ENCODE results near the gene ITGB3BP. TPM values are rescaled to one million over a fixed set of nuclear protein-coding genes. Genes with fewer than 3 reads are reported as not detected.

ITGB3BP gene
- polyA plus RNA-seq, 1 experiment: 5.5 TPM

DNA sequence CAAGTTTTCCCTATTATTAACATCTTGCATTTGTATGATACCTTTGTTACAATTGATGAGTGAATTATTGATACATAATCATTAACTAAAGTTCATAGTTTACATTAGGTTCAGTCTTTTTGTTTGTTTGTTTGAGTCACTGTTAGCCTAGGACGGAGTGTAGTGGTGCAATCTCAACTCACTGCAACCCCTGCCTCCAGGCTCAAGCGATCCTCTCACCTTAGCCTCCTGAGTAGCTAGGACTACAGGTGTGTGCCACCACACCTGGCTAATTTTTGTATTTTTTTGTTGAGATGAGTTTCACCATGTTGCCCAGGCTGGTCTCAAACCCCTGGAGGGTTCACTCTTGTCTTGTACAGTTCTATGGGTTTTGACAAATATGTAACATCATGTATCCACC, 36.3 kb upstream of the ITGB3BP start:
- no peak for DNase-seq (ENCODE audit: low read depth)
- CTCF ChIA-PET: no interaction called here
- POLR2A ChIA-PET: no interaction called here
- TF ChIP-seq, protein P1, sequence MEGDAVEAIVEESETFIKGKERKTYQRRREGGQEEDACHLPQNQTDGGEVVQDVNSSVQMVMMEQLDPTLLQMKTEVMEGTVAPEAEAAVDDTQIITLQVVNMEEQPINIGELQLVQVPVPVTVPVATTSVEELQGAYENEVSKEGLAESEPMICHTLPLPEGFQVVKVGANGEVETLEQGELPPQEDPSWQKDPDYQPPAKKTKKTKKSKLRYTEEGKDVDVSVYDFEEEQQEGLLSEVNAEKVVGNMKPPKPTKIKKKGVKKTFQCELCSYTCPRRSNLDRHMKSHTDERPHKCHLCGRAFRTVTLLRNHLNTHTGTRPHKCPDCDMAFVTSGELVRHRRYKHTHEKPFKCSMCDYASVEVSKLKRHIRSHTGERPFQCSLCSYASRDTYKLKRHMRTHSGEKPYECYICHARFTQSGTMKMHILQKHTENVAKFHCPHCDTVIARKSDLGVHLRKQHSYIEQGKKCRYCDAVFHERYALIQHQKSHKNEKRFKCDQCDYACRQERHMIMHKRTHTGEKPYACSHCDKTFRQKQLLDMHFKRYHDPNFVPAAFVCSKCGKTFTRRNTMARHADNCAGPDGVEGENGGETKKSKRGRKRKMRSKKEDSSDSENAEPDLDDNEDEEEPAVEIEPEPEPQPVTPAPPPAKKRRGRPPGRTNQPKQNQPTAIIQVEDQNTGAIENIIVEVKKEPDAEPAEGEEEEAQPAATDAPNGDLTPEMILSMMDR (IDR thresholded peaks at IDR 0.05; ENCODE audit: insufficient read depth, low read depth, low read length): no peak
- Histone ChIP-seq H3K36me3 (ENCODE audit: control insufficient read depth, insufficient read depth, low read length) (no peaks in the 10 kb centered on the region), H3K27me3 (ENCODE audit: control insufficient read depth, insufficient read depth, low read length) (no peaks in the 10 kb centered on the region), H3K4me3 (ENCODE audit: low read depth, low read length) (no peak overlapping the region)

DNA sequence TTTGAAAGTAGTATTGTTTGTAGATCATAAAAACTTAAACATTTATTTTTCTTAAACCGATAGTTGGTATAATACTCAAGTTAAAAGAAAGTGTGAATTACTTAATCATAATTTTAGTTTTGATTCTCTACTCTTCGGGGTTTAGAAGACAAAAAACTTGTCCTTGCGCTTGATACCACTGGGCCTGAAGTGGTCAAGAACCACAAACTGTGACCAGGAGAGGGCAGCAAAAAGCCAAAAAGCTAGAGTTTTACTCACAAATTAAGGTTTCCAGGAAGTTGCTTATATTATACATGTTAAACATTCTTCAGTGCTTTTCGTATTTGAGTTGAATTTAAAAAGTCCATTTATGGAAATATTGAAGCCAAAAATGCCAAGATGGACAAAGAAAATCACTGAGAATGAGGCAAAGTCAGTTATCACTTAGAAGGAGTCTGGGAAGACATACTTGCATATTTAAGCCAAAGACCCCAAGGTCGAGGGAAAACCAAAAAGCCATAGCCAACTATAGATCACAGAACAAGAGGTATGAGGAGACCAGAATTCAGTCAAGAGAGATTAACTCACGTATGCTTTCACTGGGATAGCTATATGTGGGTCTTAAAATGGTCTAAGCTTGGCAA, 34.5 kb upstream of the ITGB3BP start:
- no peak overlapping the region for H3K4me3 ChIP-seq (ENCODE audit: low read depth, low read length)
- DNase-seq (ENCODE audit: low read depth): no peak
- POLR2A ChIA-PET: no interaction called here
- no peaks in the 10 kb centered on the region for H3K36me3 ChIP-seq (ENCODE audit: control insufficient read depth, insufficient read depth, low read length)
- TF ChIP-seq, protein P1 (IDR thresholded peaks at IDR 0.05; ENCODE audit: insufficient read depth, low read depth, low read length): peak; percentile 69
- no peaks in the 10 kb centered on the region for H3K27me3 ChIP-seq (ENCODE audit: control insufficient read depth, insufficient read depth, low read length)
- CTCF ChIA-PET: interaction anchor here (0.5 to 2.3 kb wide), 13 partner anchors 11 to 1018 kb away, joined by 3 to 9 read pairs (median 3); no protein-coding TSS in a partner anchor

DNA sequence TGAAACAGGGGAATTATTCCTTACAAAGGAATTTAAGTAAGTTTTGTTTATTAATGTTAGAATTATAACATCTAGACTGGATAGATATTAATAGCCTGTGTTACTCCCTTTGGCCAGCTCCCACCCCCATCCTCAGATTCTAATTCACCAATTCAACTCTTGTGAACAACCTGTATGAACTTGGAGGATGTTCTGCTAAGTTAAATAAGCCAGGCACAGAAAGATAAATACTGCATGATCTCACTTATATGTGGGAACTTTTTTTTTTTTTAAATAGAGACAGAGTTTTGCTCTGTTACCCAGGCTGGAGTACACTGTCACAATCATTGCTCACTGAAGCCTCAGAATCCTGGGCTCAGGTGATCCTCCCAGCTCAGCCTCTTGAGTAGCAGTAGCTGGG, 32.5 kb upstream of the ITGB3BP start:
- CTCF ChIA-PET: interaction anchor here (0.6 to 2.3 kb wide), 8 partner anchors 9 to 692 kb away, joined by 3 to 9 read pairs (median 3); no protein-coding TSS in a partner anchor
- POLR2A ChIA-PET: no interaction called here

DNA sequence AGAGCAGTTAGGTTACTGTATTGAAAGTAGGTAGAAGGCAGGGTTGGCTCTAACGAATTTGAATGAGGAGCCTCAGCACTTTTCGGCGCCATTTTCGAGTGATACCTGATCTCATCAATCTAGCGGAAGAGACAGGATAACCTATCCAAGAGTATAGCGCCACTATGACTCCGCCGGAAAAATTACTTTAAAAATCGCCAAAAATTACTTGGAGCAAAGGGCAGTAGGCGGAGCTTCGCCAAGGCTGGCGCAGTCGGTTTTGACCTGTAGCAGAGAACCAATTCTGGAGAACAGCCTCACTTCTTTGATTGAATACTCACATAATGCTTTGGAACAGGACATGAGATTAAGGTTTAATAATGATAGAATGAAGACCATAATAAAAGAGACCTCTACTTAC, 25.9 kb upstream of the ITGB3BP start:
- H3K27me3 ChIP-seq (ENCODE audit: control insufficient read depth, insufficient read depth, low read length): no peaks in the 10 kb centered on the region
- no peak overlapping the region for H3K4me3 ChIP-seq (ENCODE audit: low read depth, low read length)
- POLR2A ChIA-PET: no interaction called here
- CTCF ChIA-PET: interaction anchor here (1.4 kb wide), 1 partner anchor 588 kb away, joined by 3 read pairs; no protein-coding TSS in a partner anchor
- H3K36me3 ChIP-seq (ENCODE audit: control insufficient read depth, insufficient read depth, low read length): no peaks in the 10 kb centered on the region
- TF ChIP-seq, protein P1 (IDR thresholded peaks at IDR 0.05; ENCODE audit: insufficient read depth, low read depth, low read length): no peak
- DNase-seq (ENCODE audit: low read depth): no peak

More for the DNA sequence above, 32.5 kb upstream of the ITGB3BP start:
- DNase-seq (ENCODE audit: low read depth): no peak
- Histone ChIP-seq H3K27me3 (ENCODE audit: control insufficient read depth, insufficient read depth, low read length) (no peaks in the 10 kb centered on the region), H3K36me3 (ENCODE audit: control insufficient read depth, insufficient read depth, low read length) (no peaks in the 10 kb centered on the region), H3K4me3 (ENCODE audit: low read depth, low read length) (no peak overlapping the region)
- TF ChIP-seq, protein P1 (IDR thresholded peaks at IDR 0.05; ENCODE audit: insufficient read depth, low read depth, low read length): no peak

DNA sequence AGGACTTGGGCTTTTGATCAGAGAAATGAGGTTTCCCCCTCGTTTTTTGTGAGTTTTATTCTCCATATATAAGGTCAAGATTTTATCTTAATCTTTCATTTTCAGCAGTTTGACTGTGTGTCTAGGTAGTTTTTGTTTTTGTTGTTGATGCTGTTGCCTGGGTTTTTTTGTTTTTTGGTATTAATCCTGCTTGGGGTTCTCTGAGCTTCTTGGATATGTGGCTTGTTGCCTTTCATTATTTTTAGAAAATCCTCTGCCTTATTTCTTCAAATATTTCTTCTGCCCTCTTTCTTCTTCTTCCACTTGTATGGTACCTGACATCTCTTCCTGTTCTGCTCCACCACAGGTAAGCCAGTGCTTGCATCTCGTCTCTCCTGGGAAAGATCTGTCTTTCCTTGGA, 25.3 kb upstream of the ITGB3BP start:
- DNase-seq (ENCODE audit: low read depth): no peak
- TF ChIP-seq, protein P1 (IDR thresholded peaks at IDR 0.05; ENCODE audit: insufficient read depth, low read depth, low read length): no peak
- no peaks in the 10 kb centered on the region for H3K27me3 ChIP-seq (ENCODE audit: control insufficient read depth, insufficient read depth, low read length)
- H3K36me3 ChIP-seq (ENCODE audit: control insufficient read depth, insufficient read depth, low read length): no peaks in the 10 kb centered on the region
- ChIA-PET CTCF (interaction anchor here (1.4 kb wide), 1 partner anchor 589 kb away, joined by 3 read pairs; no protein-coding TSS in a partner anchor), POLR2A (no interaction called here)
- H3K4me3 ChIP-seq (ENCODE audit: low read depth, low read length): no peak overlapping the region

Data from BJ (cell line).